GM12891 (cell line): ENCODE data around the gene DNAJC10.
"Not testable (repeated sequence)": the region's sequence is repeated elsewhere in the genome, so short reads cannot be mapped to it uniquely, and the experiment has no call there.

ENCODE experiments used
- DNase-seq: peaks from one replicate; pipeline ENCODE4 v3.0.0; 2011; ENCODE audit warnings: low spot score; ENCODE audit not compliant: insufficient read length
- FAIRE-seq: peaks from 2 replicates; lab custom pipeline; 2011; peaks lifted over from hg19 to GRCh38; lab: Jason Lieb, UNC
- PAX5 ChIP-seq: IDR thresholded peaks from 2 replicates; pipeline ENCODE4 v1.6.1; 2011; ENCODE audit warnings: low read length, moderate library complexity, mild to moderate bottlenecking; ENCODE audit not compliant: insufficient read depth, severe bottlenecking
- POLR2A ChIP-seq: IDR thresholded peaks from 2 replicates; pipeline ENCODE4 v1.6.1; 2011; ENCODE audit warnings: low read depth, low read length, control low read depth
- POLR2AphosphoS5 ChIP-seq: IDR thresholded peaks from 2 replicates; pipeline ENCODE4 v1.6.1; 2011; ENCODE audit warnings: low read depth, low read length, control low read depth
- POU2F2 ChIP-seq: IDR thresholded peaks from 2 replicates; pipeline ENCODE4 v1.6.1; 2011; ENCODE audit warnings: low read depth, mild to moderate bottlenecking, control low read depth, low read length, moderate library complexity
- SPI1 ChIP-seq: IDR thresholded peaks from 2 replicates; pipeline ENCODE4 v1.6.1; 2011; ENCODE audit warnings: low read depth, low read length, control low read depth
- TAF1 ChIP-seq: IDR thresholded peaks from 2 replicates; pipeline ENCODE4 v1.6.1; 2011; ENCODE audit warnings: low read depth, low read length, control low read depth

DNAJC10 gene

DNA sequence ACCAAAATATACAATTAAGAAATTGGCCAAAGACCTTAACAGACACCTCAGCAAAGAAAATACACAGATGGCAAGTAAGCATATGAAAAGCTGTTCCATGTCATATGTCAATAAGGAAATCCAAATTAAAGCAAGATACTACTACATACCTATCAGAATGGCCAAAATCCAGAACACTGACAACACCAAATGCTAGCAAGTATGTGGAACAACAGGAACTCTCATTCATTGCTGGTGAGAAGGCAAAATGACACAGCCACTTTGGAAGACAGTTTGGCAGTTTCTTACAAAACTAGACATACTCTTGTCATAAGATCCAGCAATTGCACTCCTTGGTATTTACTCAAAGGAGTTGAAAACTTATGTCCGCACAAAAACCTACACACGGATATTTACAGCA, 20.3 kb upstream of the DNAJC10 start:
- FAIRE-seq (no peak), DNase-seq (no peak)
- TF ChIP-seq POLR2A (no peak), SPI1 (no peak), POU2F2 (no peak), PAX5 (no peak), POLR2AphosphoS5 (no peak), TAF1 (no peak)

- DNase-seq = no peak
- FAIRE-seq = no peak
- no peak for TF ChIP-seq POLR2AphosphoS5
- no peak for TF ChIP-seq POLR2A
- no peak for TF ChIP-seq SPI1
- no peak for TF ChIP-seq TAF1
- TF ChIP-seq POU2F2 = no peak
- TF ChIP-seq PAX5 = no peak
Observed at GRCh38 chr2:182698671-182699070, 17.4 kb upstream of the DNAJC10 start.

DNA sequence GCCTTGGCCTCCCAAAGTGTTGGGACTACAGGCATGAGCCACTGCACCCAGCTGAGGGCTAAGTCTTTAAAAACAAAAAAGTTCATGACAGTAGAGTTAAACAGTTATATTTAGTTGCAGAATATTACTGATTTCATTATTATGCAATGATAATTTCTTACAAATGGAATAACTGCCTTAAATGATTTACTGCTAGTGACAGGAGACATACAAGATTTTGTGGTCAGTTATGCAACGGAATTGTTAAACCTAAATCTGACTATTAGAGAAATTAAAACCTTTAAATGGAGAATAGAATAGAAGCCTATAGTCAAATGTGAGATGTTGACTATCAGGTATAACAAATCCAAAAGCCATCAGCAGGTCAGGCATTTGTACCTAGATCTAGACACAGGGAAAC, 10.3 kb upstream of the DNAJC10 start:
- no peak for DNase-seq
- no peak for FAIRE-seq
- TF ChIP-seq POLR2A = no peak
- no peak for TF ChIP-seq POU2F2
- no peak for TF ChIP-seq SPI1
- no peak for TF ChIP-seq POLR2AphosphoS5
- no peak for TF ChIP-seq PAX5
- TF ChIP-seq TAF1 = no peak

DNA sequence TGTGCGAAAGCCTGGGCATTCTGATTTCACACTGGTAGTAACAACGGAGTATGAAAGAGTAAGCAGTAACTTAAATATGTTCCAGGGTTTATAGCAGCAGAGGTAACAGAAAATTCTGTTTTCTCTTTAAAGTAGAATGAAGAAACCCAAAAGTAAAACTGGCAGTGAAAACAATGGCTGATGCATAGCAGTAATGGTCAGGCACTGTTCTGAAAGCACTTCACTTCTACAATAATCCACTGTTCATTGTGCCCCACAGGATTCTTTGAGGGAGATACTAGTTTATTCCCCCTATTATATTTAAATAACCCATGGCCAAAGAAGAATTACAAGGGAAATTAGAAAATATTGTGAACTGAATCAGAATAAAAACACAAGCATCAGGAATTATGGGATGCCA, 9.3 kb upstream of the DNAJC10 start:
- no peak for TF ChIP-seq POLR2A
- TF ChIP-seq POU2F2 = no peak
- no peak for TF ChIP-seq TAF1
- no peak for TF ChIP-seq SPI1
- TF ChIP-seq POLR2AphosphoS5 = no peak
- no peak for TF ChIP-seq PAX5
- DNase-seq = no peak
- FAIRE-seq = no peak

DNA sequence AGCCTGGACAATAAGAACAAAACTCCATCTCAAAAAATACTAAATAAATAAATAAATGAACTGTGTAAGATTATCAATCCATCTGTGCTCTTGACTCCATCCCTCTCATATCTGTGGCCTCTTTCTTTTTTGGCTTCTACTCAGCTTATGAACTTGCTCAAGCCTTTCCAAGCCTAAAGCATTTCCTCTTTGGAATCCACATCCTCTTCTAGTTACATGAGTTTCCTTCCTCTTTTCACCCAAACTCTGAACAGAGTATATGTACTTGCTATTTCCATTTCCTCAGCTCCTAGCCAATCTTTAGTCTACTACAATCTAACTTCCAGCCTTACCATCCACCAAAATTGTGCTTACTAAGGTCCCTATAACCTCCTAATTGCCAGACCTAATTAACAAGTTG, 2.5 kb upstream of the DNAJC10 start:
- no peak for FAIRE-seq
- TF ChIP-seq SPI1 = no peak
- TF ChIP-seq TAF1 = no peak
- TF ChIP-seq POU2F2 = no peak
- TF ChIP-seq POLR2A = no peak
- no peak for TF ChIP-seq PAX5
- TF ChIP-seq POLR2AphosphoS5 = no peak
- no peak for DNase-seq

DNA sequence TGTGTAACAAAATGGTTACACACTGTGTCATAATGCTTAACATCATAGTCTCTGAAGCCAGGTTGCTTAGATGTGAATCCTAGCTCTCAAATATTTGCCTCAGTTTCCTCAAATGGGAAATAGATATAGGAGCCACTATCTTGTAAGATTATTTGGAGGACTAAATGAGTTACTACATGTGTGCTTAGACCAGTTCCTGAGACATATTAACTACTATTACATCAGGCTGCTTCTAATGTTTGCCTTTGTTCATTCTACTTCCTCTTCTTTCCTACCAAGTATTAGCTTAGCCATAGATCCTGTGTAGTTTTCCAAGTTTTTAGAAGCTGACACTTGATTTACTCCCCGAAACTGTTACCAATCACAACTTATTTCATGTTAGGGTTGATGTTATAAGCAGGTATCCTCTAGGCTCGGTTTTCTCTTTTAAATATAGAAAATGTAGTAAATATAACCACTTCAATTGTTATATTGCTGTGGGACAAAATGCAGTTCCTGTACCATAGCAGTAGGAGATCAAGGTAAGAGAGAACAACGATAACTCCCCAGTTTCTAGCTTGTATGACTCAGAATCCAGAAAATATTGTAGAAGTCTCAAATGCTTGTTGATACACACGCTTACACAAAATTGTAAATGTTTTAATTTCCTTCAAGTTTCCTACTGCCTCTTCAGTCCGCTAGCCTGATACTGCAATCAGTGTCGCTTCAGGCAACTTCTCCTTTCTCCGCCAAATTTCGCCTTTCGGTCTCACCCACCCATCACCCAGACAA, 751 bp upstream of the DNAJC10 start:
- TF ChIP-seq POU2F2 (no peak), SPI1 (no peak)
- DNase-seq = no peak
- FAIRE-seq = no peak

DNA sequence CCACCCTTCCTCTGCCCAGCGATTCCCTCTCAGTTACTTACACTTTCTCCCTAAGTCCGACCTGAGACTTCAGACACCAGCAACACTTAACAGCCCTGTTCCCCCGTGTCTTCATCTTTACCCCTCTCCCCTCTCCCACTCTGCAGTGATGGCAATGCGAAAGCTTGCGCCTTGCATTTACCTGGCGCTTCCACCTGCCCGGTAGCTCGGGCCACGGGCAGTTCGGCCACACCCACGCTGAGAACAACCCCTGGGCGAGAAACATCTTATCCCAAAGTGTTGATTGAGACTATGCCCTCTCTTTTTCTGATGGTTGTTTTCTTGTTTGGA, 558 bp downstream of the DNAJC10 start:
- FAIRE-seq = no peak
- DNase-seq = no peak
- no peak for TF ChIP-seq TAF1
- TF ChIP-seq POLR2AphosphoS5 = no peak
- no peak for TF ChIP-seq POLR2A
- no peak for TF ChIP-seq SPI1

DNA sequence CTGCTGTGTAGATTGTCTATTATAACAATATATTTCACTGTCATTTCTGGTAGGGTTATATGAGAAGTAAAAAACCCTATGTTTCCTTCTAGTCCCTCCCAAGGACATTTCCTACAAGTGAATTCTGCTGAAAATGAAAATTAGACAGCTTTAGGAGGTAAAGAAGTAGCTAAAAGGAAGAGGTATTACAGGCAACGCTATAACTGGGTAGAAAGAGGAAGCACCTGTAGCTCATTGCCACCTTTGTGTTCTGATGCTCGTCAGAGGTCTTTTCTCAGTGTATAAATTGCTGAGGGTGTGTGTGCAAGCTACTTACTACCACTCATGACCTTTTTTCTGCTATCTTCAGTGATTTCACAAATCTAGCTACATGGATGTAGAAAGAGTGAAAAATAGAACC, 1.4 kb downstream of the DNAJC10 start:
- FAIRE-seq (peak; percentile 79), DNase-seq (no peak)
- no peak for TF ChIP-seq POLR2AphosphoS5
- TF ChIP-seq SPI1 = peak; percentile 68

DNA sequence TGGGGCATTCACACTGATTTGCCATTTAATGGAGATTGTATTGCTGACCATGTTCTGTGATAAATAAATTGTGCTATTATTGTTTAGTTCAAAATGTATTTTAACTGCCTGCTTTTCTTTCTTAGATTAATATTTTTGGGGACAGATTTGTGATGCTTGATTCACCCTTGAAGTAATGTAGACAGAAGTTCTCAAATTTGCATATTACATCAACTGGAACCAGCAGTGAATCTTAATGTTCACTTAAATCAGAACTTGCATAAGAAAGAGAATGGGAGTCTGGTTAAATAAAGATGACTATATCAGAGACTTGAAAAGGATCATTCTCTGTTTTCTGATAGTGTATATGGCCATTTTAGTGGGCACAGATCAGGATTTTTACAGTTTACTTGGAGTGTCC, 1.8 kb downstream of the DNAJC10 start:
- DNase-seq (no peak), FAIRE-seq (peak; percentile 40)
- TF ChIP-seq PAX5 (no peak), SPI1 (no peak)

DNA sequence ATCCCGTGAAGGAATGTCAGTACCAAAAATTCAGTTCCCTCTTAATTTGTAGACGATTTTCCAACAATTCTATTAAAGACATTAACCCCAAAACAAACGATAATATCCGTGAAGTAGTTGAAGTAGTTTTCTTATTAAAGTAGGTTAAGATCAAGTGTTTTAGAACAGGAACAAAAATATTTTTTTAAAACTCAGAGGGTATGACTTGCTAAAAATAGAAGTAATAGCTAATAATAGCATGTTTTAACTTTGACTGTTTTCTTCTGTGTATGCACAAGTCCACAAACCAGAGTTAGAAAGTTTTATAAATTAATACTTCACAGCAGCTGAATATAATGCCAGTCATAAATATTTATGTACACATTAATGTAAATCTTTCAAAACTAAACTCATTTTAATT, 2.4 kb downstream of the DNAJC10 start:
- no peak for FAIRE-seq
- TF ChIP-seq TAF1 (no peak), SPI1 (no peak), POLR2AphosphoS5 (no peak), POLR2A (no peak), POU2F2 (no peak), PAX5 (no peak)
- no peak for DNase-seq

DNA sequence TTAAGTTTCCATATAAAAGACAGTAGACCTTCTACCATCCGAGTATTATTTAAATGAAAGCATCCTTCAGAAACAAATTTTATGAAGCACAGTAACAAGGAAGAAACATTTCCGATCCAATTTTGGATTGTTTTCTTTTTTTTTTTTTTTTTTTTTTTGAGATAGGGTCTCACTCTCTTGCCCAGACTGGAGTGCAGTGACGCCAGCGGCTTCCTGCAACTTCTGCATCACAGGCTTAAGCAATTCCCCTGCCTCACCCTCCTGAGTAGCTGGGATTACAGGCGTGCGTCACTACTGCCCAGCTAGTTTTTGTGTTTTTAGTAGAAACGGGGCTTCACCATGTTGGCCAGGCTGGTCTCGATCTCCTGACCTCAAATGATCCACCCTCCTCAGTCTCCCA, 3.1 kb downstream of the DNAJC10 start:
- not testable (repeated sequence) for DNase-seq, FAIRE-seq

DNA sequence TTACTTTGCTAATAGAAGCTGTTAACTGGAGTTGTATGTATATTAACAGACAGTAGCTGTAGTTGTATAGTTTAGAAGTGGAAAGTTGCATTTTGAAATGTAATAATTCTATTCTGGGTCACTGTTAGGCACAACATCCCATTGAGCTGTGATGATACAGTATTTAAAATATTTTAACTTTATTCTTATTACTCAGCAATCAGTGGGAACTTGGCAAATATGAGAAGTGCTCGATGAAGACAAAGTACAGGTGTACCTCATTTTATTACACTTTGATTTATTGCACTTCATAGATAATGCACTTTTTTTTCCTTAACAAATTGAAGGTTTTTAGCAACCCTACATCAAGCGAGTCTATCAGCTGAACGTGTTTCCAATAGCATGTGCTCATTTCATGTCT, 8.6 kb downstream of the DNAJC10 start:
- FAIRE-seq = peak; percentile 38
- TF ChIP-seq TAF1 (no peak), POLR2A (no peak), POU2F2 (no peak), PAX5 (no peak), SPI1 (no peak), POLR2AphosphoS5 (no peak)
- DNase-seq = no peak
